ENCODE measurements around the gene COL13A1.

- TF ChIP-seq, protein P1, sequence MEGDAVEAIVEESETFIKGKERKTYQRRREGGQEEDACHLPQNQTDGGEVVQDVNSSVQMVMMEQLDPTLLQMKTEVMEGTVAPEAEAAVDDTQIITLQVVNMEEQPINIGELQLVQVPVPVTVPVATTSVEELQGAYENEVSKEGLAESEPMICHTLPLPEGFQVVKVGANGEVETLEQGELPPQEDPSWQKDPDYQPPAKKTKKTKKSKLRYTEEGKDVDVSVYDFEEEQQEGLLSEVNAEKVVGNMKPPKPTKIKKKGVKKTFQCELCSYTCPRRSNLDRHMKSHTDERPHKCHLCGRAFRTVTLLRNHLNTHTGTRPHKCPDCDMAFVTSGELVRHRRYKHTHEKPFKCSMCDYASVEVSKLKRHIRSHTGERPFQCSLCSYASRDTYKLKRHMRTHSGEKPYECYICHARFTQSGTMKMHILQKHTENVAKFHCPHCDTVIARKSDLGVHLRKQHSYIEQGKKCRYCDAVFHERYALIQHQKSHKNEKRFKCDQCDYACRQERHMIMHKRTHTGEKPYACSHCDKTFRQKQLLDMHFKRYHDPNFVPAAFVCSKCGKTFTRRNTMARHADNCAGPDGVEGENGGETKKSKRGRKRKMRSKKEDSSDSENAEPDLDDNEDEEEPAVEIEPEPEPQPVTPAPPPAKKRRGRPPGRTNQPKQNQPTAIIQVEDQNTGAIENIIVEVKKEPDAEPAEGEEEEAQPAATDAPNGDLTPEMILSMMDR (IDR thresholded peaks at IDR 0.05; ENCODE audit: low read length): no peak
- no peak for TF ChIP-seq EZH2 (IDR thresholded peaks at IDR 0.05; ENCODE audit: borderline replicate concordance, low read length)
Measured at GRCh38 chr10:69907517-69907916, 105.8 kb downstream of the COL13A1 start.
